Stimulated activated CD8-positive, alpha-beta memory T cell treated with anti-CD3 and anti-CD28 coated beads, Interleukin-12 subunit alpha, Interleukin-12 subunit beta, amount 100 ng/mL, for 24 hours (primary cell): ENCODE data around the gene EHBP1.

Source experiments
- DNase-seq: peaks from one replicate; pipeline ENCODE4 v3.0.0-alpha.2; 2020; ENCODE audit errors: extremely low read depth

The EHBP1 gene

DNA sequence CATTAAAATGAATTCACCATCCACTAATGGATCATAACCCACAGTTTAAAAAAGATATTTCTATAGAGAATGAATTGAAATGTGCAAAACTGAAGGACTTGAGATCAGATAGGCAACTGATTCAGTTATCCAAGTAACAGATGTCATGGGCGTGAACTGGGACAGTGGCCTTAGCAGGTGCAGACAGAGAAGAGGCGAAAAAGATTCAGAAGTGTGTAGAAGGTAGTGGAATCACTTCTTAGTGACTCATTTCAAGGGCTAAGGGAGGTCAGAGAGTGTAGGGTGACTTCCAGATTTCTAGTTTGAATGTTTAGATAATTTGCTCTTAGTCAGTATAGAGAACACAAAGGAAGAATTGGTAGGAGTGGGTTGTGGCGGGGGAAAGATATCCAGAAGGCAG lies 79.7 kb downstream of the EHBP1 start:
- no peak for DNase-seq

DNA sequence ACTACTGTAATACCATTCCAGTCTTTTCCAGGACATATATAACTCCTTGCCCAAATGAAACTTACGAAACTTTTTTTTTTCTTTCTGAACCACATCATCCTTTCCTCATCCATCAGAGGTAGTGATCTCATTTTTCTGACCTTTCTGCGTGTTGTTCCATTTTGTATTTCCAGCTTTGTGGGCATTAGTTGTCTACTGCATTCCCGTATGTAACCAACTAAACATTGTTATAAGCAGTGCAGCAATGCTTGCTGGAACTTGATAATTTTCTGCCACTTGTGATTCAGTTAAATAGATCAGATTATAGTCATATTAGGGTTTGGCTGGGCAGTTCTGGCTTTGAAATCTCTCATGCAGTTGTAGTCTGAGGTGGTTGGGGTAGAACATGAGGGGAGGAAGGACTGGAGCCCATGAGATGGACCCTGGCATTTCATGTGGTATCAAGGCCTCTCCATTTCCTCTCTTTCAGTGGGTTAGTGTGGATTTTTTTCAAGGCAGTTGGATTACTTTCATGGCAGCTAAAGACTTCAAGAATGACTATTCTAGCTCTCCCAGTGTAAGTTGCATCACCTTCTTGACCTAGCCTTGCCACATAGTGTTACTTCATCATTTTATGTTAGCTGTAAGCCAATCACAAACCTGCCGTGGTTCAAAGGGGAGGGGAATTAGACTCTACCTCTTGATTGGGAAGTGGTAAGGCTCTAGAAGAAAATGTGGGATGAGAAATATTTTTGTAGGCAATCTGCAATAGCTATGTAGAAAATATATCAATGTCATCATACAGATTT lies 80.5 kb downstream of the EHBP1 start:
- DNase-seq = no peak

DNA sequence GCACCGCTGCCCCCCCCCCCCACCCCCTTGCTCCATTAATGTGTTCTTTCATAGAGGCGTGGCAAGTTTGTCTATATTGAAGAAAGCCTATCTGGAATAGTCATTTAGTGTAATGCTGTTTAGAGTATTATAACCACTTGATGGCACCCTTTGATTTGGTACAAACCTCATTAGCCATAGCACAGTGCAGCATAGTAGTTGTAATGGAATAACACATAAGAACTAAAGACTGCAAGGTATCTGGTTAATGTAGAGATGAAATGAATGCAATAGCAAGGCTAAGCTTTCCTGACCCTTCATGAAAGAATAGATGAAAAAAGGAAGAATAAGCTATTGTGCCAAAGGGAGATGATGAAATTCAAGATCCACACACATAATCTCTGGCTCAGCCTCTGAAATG lies 81.9 kb downstream of the EHBP1 start:
- DNase-seq = no peak

DNA sequence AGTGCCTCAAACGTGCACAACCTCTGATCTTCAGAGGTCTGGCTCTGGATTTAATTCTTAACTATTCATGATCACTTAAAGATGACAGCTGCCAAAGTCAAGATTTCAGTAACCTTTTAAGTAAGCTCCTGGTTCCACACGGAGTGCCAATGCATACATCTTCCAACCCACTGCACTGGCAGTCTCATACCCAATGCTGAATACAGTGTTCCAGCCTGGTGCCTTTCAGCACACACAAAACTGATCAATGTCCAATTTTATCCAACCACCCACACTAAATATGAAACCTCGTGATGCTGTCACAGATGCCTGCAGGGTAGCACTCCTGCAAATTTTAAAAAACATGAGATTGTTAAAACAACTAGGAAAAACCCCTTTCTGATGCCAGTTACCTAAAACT lies 84.0 kb downstream of the EHBP1 start:
- DNase-seq = no peak

DNA sequence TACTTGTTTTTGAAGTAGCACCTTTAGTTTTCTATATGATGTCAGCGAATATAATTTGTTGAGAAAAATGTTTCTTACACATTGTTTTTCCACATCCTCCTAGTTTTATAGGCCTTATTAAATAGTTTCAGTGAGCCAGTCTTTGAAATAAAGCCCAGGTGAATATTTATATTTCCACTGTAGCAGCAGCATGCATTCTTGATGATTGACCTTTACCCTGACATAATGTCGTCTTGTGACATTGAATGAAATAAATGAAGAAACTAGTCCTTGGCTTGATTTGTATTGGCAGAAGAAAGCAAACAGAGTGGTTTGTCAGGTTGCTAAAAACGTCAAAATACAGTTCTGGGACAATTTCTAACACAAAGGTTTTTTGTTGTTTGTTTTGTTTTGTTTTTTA lies 84.4 kb downstream of the EHBP1 start:
- no peak for DNase-seq

DNA sequence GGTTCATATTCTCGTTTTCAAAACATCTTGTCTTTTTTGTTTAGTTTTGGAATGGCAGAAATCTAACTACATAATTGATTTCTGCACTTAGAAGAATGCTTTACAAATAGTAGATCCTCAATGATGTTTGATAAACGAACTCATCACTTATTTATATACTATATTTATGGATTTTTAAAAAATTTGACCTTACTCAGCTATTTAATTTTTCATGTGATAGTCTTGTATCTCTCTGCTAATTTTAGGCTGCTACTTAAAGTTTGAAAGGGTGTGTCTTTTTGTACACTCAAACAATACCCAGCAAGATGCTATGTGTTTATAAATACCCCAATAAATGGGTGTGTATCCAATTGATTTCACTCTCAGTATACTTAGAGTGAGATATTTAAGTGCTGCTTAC lies 86.9 kb downstream of the EHBP1 start:
- DNase-seq = no peak

DNA sequence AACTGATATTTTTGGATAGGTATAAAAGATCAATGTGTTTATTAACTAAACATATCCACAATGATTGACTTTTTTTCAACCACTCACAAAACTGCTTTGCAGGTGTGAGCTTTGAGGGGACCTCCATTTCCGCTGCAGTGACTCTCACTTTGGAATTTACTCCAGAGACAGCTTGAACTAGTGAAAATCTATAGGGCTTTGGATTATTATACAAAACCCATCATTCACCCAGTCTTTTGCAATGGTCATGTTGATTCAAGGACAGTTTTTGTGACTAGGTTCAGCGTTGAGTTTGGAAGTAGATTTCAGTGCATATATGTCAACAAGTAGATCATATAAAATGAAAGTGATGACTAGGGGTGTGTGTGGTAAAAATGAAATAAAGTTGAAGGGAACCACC lies 87.7 kb downstream of the EHBP1 start:
- no peak for DNase-seq

DNA sequence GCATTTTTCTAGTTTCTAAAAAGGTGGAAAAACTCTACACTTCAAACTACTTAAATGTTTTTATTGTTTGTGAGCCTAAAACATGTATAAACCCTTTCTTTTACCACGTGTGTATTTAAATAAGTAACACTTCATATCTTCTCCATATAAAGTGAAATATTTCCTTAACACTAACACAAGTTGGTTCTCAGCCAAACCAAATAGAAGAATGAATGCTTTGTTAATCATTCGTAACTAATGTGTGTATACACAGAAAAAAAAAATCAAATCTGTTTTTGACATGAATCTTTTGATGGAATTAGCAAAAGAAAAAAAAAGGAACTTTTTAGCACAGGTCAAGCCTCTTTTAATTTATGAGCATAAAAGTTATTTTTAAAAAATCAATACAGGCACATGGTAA lies 89.3 kb downstream of the EHBP1 start:
- no peak for DNase-seq

DNA sequence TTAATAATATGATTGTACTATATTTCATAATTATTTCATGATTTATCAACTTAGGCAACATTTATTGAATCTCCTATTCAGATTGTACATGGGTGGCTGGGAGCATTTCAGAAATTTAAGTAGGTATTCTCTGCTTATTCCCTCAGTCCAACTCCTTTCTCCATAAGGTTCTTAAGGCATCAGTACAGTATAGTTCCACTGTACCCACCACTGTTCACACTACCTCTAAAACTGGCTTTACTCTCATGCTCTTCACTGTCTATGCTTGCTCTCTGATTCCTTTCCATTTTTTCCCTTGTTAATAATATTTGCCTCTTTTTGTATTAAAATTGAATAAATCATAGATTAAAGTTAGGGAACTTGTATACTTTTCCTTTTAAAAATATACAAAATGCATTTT lies 89.8 kb downstream of the EHBP1 start:
- DNase-seq = no peak

DNA sequence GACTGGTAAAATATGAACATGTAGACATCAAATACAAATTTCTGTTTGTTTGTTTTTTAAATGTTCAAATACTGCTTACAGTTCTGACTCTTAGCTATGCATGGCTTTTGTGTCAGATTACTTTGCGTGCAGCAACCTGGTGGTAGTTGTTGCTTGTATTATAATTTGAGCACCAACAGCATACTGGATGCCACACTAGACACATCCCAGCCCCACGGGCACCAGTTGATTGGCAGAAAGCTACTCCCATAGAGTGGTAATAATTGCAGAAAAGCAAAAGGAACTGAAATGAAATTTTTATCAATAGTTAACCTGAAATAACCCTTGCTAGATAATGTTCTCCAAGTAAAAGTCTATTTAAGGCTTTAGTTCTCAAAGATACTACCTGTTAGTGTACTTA lies 91.6 kb downstream of the EHBP1 start:
- no peak for DNase-seq

DNA sequence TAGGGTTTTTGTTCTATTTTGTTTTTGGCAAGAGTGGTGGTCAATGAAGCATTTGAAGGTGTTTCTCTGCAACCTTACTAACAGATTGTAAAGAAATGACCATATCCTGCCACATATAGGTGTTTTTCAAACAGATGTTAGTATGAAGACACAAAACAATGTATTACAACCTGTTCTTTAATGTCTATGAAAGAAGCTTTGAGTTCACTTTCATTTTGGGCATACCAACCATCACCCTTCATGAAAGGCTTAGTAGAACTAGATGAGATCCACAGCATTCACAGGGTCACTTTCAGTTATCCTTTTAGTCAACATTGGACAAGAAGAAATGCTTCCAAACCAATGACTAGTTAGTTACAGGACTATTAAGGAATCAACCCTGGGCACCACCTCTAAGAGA lies 95.1 kb downstream of the EHBP1 start:
- no peak for DNase-seq

DNA sequence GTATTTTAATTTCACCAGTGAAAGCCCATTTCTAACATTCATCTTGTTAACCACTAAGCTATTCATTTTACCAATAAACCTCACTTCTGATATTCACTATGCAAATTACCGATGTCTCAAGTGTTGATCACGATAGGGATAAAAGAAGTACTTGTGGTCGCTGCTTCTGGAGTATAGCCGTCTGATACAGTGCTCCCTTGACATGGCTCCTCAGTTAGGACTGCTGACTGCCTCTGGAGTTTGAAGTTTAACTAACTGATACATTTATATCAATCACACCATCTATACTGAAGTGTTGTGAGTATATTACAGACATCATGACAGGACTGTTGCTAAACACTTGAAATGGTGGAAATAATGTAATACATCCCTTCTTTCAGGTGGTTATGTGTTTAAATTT lies 95.6 kb downstream of the EHBP1 start:
- no peak for DNase-seq

DNA sequence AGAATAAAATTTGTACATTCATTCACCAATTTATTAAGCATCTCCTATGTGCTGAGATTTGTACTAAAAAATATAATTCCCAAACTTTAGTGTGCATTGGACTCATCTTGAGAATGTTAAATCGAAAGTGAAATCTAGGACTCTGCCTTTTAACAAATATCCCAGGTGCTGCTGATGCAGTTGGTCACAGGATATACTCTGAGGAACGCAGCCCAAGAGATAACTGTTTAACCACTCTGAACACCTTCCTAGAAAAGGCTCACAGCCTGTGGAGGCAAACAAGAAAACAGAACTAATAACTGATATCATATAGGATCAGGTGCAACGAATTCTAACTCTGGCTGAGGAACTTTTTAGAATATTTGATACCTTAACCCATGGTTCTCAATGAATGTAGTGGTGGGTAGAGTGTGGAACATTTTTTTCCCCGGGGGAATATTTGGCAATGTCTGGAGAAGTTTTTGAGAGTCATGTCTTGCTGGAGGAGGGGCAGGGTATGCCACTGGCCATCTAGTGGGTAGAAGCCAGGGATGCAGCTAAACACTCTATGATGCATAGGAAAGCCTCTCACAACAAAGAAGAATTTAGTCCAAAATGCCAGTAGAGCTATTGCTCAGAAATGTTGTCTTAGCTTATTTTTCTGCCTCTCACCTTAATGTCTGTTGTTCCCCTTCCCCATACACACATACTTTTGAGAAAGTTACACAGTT lies 96.5 kb downstream of the EHBP1 start:
- no peak for DNase-seq

DNA sequence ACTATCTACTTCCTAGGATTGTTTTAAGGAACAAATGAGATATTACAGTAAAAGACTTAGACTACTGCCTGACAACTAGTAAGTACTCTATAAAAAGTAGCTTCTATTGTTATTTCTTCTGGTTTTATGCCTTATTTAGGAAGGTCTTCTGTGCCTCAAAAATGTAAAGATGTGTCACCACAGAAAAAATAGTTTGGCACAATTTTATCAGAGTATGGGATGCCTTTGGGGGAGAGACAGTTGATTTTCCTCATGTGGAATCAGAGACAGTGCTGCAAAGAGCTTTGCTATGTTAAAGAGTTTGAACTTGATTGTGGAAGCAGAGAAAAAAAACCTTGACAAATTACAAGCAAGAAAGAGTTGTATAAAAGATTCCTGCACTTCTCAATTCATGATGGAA lies 98.4 kb downstream of the EHBP1 start:
- no peak for DNase-seq

DNA sequence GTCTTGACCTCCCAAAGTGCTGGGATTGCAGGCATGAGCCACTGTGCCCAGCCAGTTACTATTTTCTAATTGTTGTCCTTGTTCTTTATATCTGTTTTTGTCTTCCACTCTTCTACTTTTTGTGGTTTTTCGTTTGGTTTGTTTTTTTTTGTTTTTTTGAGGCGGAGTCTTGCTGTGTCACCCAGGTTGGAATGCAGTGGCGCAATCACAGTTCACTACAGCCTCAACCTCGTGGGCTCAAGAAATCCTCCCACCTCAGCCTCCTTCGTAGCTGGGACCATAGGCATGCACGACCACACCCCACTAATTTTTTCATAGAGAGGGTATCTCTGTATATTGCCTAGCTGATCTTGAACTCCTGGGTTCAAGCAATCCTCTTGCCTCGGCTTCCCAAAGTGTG lies 100.7 kb downstream of the EHBP1 start:
- no peak for DNase-seq

DNA sequence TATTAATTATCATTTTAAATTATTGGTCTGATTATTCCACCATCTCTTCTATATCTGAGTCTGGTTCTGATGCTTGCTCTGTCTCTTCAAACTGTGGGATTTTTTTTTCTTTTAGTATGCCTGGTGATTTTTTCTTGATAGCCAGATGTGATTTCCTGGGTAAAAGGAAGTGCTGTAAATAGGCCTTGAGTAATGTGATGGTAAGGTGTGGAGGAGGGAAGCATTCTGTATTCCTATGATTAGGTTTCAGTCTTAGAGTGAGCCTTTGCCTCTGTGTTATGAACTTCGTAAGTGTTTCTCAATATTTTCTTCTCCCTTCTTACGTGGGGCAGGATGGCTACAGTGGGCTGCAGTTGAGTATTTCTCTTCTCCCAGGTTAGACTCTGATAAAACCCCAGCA lies 103.0 kb downstream of the EHBP1 start:
- no peak for DNase-seq

DNA sequence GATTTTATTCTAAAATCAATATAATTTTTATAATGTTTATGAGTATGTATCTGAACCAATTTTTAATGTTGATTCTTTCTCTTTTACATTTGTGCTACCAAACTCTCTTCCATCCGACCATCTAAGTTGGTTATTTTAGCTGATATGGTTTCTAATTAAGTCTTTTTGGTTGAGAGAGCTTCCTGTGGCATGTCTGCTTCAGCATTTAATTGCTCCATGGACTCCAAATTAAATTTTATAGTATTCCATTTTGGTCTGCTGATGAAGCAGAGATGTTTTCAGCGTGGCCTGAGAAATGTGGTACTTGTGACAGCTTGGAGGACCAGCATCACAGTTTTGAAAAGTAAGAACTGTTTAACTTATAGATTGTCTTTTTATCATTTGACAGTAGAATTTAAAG lies 105.6 kb downstream of the EHBP1 start:
- DNase-seq = no peak

DNA sequence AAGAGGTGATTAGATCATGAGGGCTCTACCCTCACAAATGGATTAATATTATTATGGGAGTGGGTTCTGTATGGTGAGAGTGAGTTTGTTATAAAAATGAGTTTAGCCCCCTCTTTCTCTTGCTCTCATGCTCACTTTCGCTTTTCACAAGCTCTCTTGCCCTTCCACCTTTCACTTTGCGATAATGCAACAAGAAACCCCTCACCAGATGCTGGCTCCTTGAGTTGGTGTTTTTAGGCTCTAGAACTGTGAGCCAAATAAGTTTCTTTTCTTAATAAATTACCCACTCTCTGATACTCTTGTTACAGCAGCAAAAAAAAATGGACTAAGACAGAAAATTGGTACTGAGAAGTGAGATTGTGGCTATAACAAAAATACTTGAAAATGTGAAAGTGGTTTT lies 106.5 kb downstream of the EHBP1 start:
- DNase-seq = no peak

DNA sequence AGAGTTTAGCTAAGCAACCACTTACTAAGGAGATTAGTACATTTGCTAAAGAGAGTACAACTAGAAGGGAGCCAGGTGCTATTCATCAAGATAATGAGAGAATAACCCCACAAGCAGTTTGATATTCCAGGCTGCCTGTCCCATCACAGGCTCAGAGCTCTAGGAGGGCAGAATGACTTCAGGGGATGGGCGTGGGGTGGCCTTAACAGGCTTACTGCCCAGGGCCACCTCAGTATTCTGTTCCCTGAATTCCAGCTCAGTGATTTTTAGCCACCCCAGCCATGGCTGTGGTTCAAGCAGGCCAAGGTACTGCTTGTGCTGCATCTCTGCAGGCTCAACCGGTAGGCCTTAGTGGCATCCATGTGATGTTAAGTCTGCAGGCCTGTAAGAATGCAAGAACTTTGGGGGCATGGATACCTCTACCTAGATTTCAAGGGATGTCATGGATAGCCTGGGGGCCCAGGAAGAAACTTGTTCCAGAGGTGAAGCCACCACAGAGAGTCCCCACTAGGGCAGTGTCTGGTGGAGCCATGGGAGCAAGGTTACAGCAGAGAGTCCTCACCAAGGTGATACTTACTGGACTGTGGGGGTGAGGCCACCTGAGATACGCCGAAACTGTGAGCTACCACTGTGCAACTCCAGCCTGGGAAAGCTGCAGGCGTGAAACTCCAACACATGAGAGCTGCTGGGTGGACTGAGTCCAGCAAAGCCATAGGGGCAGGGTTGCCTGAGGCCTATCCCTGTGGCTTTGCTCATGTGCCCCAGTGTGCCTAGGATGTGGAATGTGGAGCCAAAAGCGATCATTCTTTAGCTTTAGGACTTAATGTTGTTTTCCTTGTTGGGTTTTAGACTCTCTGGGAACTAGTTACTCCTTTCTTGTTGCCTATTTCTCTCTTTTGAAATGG lies 107.7 kb downstream of the EHBP1 start:
- no peak for DNase-seq

DNA sequence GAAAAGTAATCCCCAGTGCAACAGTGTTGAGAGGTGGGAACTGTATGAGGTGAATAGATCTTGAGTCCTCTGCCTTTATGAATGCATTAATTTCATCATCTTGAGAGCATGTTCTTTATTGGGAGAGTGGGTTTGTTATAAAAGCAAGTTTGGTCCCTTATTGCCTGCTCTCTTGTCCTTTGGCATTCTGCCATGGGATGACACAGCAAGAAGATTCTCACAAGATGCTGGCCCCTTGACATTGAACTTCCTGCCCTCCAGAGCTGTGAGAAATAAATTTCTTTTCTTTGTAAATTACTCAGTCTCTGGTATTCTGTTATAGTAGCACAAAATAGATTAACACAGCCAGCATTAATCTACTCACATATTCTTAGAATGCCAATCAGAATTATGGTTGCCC lies 108.6 kb downstream of the EHBP1 start:
- no peak for DNase-seq

DNA sequence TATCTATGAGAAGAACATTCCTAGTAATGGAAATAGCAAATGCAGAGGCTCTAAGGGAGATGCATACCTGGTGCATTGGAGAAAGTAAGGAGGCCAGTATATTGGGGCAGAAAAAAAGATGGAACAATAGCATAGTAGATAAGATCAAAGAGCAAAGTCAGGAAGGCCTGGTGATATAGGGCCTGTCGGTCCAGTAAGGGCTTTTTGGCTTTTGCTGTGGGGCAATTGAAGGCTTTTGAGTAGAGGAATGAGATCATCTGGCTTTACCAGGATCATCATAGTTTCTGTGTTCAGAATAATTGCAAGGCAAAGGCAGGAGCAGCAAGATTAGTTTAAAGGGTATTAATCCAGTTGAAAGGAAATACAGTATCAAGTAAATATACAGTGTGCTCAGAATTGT lies 111.8 kb downstream of the EHBP1 start:
- DNase-seq = no peak

DNA sequence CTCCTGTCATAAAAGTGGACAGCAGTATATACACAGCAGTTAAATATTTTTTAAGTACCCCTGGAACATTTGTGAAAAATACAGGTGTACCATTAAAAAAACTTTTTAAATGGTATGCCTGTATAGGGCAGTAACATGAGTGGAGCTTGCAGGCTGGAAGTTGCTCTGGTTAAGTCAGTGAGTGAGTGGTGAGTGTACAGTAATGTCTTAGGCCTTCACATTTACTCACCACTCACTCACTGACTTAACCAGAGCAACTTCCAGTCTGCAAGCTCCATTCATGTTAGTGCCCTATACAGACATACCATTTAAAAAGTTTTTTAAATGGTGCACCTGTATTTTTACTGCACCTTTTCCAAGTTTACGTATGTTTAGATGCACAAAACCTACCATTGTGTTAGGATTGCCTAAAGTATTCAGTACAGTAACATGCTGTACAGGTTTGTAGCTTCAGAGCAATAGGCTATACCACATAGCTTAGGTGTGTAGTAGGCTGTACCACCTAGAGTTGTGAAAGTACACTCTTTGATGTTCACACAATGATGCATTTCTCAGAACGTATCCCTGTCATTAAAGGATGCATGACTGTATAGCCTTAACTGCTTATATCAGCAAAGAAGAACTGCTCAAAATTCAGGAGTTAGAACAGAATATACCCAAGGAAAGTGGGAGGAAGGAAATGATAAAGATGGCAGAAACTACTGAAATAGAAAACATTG lies 112.6 kb downstream of the EHBP1 start:
- no peak for DNase-seq
